Glomerular visceral epithelial cell (primary cell): Measurements from ENCODE around the gene EPHA10.
"Not testable (repeated sequence)": the region's sequence is repeated elsewhere in the genome, so short reads cannot be mapped to it uniquely, and the experiment has no call there.

ENCODE experiments used
- DNase-seq: peaks from one replicate; pipeline ENCODE4 v3.0.0-alpha.2; 2016; ENCODE audit errors: extremely low spot score

Gene EPHA10

GRCh38 chr1:37771440-37771839 lies 6.5 kb upstream of the EPHA10 start:
- not testable (repeated sequence) for DNase-seq

GRCh38 chr1:37767488-37767887 lies 2.6 kb upstream of the EPHA10 start:
- no peak for DNase-seq

DNA sequence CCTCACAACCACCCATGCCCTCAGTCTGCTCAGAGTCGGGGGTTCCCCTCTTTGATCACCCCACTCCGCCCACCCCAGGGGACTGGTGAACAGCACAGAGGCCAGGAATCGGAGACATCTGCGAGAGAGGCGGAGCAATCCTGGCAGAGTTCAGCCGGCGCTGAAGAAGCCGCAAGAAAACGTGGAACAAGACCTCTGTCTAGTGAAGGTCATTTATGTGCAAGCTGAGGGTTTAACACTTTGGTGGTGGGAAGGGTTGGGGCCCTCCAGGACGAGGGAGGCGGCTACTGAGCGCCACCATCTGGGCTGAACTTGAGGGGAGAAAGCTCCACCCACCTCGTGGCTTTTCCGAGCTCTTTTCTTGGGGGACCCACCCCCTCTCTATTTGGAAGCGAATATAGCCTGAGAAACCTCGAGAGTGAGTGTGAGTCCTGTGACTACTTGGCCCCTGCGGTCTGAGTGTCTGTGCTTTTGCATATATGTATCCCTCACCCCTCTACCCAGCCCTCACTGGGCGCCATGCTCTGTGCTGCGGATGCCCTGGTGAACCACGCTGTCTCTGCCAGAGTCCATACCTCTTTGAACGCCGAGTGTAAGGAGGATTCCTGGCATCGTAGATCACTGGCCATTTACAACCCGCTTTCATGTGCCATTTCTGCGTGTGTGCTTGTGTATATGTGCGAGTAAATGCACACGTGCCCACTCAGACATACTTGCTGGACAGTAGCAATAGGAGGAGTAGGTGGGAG lies 1.2 kb upstream of the EPHA10 start:
- no peak for DNase-seq

GRCh38 chr1:37764414-37764825 lies 500 bp downstream of the EPHA10 start:
- DNase-seq, result peak; percentile 22

DNA sequence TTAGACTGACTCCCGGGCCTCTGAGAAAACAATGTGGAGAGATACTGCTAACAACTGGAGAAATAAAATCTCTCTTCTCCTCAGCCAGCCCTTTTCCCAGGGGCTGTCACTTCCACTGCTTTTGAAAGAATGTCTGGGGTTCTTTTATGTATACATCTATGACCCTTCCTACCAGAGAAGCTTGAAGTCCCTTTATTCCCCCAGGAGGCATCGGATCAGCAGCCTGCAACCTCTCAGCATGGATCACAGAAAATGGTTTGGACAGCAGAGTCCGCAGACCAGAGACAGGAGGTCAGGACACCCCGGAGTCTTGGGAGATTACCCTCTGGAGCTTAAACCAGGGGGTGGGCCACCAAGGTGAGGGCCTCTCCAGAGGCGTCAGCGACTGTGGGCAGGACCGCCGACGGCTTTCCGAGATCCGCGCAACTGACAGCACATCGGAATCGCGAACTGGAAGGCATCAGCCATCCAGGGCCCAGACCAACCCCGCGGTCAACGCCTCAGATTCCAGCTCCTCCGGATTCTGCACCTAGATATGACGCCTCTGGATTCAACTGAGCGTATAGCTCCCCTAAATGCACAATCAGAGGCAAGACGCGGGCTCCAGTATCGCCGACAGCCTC lies 1.0 kb downstream of the EPHA10 start:
- DNase-seq, result no peak

- DNase-seq, result no peak
These were observed 2.4 kb downstream of the EPHA10 start for GRCh38 chr1:37762516-37762915.

- DNase-seq, result no peak
These were observed 3.4 kb downstream of the EPHA10 start for GRCh38 chr1:37761416-37762095.

- DNase-seq, result no peak
These were observed 5.5 kb downstream of the EPHA10 start for GRCh38 chr1:37759451-37759850.

DNA sequence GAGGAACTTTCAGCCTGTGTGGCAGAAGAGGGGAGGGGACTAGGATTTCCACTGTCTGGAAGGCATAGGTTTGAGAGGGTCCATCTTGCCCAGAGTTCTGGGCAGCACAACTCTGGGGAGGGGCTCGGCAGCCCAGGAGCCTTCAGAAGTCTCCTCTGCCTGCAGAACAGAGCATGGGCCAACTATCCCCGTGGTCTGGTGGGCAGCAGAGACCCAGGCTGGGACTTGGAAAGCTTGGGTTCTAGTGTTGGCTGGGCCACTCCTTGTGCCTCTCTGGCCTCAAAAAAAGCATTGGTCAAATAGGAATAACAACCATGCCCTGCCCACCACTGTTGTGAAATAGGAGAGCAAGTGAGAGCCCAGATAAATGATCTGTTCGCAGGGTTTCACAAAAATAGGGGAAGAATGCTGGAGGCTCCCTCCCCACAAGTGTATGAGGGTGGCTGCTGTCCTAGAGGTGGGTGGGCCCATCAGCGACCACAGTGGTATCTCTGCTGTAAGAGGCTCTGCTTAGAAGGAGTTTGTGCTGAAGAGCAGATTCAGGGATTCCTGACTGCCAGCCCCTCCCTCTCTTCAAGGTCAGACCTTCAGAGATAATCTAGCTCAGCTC lies 8.9 kb downstream of the EPHA10 start:
- no peak for DNase-seq

- no peak for DNase-seq
These were observed 9.6 kb downstream of the EPHA10 start for GRCh38 chr1:37755290-37755689.

GRCh38 chr1:37753473-37754321 lies 11.2 kb downstream of the EPHA10 start:
- no peak for DNase-seq

- peak; percentile 19 for DNase-seq
These were observed 12.1 kb downstream of the EPHA10 start for GRCh38 chr1:37752583-37753471.

DNA sequence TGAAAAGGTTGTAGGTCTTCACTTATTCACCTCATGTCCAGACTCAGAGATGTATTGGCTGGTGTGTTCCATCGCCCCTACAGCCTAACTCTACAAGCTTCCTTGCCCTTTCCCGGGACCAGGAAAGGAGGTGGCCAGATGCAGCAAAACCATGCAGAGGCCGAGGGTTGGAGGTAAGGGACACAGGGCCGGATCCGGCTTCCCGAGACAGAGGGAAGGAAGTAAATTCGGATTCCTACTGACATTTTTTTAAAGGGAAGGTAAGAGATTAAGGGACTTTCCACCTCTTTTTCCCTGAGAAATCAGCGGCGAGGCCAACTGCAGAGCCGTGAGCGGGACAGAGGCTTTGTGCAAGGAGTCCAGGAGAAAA lies 12.7 kb downstream of the EPHA10 start:
- DNase-seq, result no peak

DNA sequence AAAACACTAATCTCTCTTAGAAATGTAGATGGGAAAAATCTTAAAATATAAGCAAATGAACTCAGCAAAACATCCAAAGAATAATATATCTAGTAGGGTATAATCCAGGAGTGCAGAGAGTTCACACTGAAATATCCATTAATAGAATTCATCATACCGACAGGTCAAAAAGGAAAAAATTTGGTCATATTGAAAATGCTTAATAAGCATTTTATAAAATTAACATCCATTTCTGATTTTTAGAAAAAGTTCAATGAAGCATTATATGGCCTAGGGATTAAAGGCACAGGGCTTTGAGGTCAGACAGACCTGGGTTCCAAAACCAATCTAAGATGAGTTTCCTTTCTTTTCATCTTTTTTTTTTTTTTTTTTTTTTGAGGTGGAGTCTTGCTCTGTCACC lies 16.4 kb downstream of the EPHA10 start:
- DNase-seq, result no peak

DNA sequence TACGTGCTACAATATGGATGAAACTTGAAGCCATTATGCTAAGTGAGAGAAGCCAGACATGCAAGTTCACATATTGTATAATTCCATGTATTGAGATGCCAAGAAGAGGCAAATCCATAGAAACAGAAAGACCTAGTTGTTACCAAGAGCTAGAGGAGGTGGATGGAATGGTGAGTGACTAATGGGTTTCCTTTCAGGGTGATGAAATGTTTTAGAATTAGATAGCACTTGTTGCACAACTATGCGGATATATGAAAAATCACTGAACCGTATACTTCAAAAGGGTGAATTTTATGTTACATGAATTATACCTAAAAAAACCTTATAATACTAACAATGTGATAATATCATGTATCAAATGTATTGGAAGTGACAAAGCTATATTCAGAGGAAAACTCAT lies 18.1 kb downstream of the EPHA10 start:
- DNase-seq, result no peak

DNA sequence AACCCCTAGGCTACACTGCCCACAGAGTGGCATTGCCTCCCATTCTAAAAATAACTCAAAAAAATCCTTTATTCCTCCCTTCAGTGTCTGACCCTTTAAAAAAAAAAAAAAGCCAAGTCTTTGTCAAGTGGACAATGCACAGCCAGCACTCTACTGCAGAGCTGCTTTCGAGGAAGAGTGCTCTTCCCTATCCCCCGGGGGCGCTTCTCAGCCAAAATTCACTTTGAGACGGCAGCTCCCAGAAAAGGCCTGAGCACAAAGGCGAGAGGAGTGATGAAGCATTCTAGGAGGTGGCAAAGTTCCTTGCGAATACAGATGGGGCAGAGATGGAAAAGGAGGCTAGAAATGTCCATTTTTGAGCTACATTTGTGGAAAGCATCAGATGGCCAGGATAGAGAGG lies 23.3 kb downstream of the EPHA10 start:
- no peak for DNase-seq

DNA sequence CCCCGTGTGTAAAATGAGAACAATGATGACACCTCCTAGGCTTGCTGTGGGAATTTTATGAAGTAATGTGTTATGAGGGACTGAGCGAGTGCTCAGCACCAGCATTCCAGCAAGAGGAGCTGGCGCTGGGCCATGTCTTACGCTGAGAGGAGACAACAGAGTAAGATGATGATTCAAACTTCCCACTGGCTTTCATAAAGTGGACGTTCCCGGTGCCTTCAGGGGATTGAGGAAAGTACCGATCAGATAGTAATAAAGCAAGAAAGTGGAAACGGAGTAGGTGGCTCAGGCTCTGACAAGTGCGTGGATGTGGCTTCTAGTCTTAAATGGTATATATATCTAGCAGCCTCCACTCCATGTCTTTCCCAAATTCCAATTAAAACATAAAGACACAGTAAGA lies 23.8 kb downstream of the EPHA10 start:
- DNase-seq, result no peak

DNA sequence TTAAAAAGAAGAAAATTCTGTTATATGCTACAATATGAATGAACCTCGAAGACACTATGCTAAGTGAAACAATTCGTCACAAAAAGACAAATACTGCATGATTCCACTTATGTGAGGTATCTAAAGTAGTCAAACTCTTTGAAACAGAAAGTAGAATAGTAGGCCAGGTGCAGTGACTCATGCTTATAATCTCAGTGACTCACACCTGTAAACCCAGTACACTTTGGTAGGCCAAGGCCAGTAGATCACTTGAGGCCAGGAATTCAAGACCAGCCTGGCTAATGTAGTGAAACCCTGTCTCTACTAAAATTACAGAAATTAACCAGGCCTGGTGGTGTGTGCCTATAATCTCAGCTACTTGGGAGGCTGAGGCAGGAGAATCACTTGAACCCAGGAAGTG lies 25.7 kb downstream of the EPHA10 start:
- DNase-seq, result peak; percentile 13

DNA sequence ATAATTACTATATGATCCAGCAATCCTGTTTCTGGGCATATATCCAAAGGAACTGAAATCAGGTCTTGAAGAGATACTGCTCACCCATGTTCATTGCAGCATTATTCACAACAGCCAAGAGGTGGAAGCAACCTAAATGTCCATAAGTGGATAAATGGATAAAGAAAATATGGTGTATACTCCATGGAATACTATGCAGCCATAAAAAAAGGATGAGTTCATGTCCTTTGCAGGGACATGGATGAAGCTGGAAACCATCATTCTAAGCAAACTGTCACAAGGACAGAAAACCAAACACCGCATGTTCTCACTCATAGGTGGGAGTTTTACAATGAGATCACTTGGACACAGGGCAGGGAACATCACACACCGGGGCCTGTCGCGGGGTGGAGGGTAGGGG lies 26.3 kb downstream of the EPHA10 start:
- not testable (repeated sequence) for DNase-seq

DNA sequence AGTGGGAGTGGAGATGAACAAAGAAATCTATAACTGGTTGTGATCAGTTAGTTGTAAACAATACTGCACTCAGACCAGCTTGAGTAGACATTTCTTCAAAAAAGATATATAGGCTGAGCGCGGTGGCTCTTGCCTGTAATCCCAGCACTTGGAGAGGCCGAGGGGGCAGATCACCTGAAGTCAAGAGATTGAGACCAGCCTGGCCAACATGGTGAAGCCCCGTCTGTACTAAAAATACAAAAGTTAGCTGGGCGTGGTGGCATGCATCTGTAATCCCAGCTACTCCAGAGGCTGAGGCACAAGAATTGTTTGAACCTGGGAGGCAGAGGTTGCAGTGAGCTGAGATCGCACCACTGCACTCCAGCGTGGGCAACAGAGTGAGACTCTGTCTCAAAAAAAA lies 26.9 kb downstream of the EPHA10 start:
- not testable (repeated sequence) for DNase-seq
